H9 (cell line): ENCODE results near the gene LRRTM2. TPM values are rescaled to one million over a fixed set of nuclear protein-coding genes. Genes with fewer than 3 reads are reported as not detected.

Experiments used
- DNase-seq: peaks from one replicate; pipeline ENCODE4 v3.0.0-alpha.2; 2017
- H2AFZ ChIP-seq: one replicate; pipeline ENCODE4 v1.6.1; 2013; ENCODE audit warnings: mild to moderate bottlenecking, low read length, control low read depth, moderate library complexity
- H2AK5ac ChIP-seq: 2 replicates; pipeline ENCODE4 v1.6.1; 2013; ENCODE audit warnings: low read length, control low read depth, mixed read lengths; ENCODE audit not compliant: insufficient read length
- H2BK120ac ChIP-seq: one replicate; pipeline ENCODE4 v1.6.1; 2013; ENCODE audit warnings: low read depth, mild to moderate bottlenecking, low read length, control low read depth, inconsistent platforms; ENCODE audit not compliant: poor library complexity, severe bottlenecking
- H2BK12ac ChIP-seq: 2 replicates; pipeline ENCODE4 v1.6.1; 2013; ENCODE audit warnings: low read length, control low read depth, mixed read lengths, low read depth; ENCODE audit not compliant: insufficient read length
- H2BK15ac ChIP-seq: 2 replicates; pipeline ENCODE4 v1.6.1; 2013; ENCODE audit warnings: low read depth, low read length, control low read depth
- H2BK20ac ChIP-seq: one replicate; pipeline ENCODE4 v1.6.1; 2013; ENCODE audit warnings: low read depth, mild to moderate bottlenecking, low read length, control low read depth, inconsistent platforms; ENCODE audit not compliant: poor library complexity, severe bottlenecking
- H2BK5ac ChIP-seq: 2 replicates; pipeline ENCODE4 v1.6.1; 2013; ENCODE audit warnings: low read length, control low read depth, mixed read lengths; ENCODE audit not compliant: insufficient read length
- H3K14ac ChIP-seq: 2 replicates; pipeline ENCODE4 v1.6.1; 2013; ENCODE audit warnings: low read length, control low read depth; ENCODE audit not compliant: insufficient read depth
- H3K18ac ChIP-seq: 2 replicates; pipeline ENCODE4 v1.6.1; 2013; ENCODE audit warnings: low read depth, mild to moderate bottlenecking, mixed read lengths, low read length, control low read depth; ENCODE audit not compliant: insufficient read length
- H3K23ac ChIP-seq: 2 replicates; pipeline ENCODE4 v1.6.1; 2013; ENCODE audit warnings: low read length, control low read depth, mixed read lengths, low read depth; ENCODE audit not compliant: insufficient read length
- H3K23me2 ChIP-seq: 2 replicates; pipeline ENCODE4 v1.6.1; 2013; ENCODE audit warnings: low read depth, mild to moderate bottlenecking, mixed read lengths, low read length, control low read depth; ENCODE audit not compliant: insufficient read length, poor library complexity, severe bottlenecking
- H3K27ac ChIP-seq: 2 replicates; pipeline ENCODE4 v1.5.1; 2013; ENCODE audit warnings: low read length, control low read depth, mixed read lengths, low read depth; ENCODE audit not compliant: insufficient read length
- H3K27me3 ChIP-seq: 2 replicates; pipeline ENCODE4 v1.6.1; 2013; ENCODE audit warnings: low read length, control low read depth, inconsistent platforms; ENCODE audit not compliant: insufficient read depth
- H3K4ac ChIP-seq: 2 replicates; pipeline ENCODE4 v1.6.1; 2013; ENCODE audit warnings: low read depth, mild to moderate bottlenecking, control low read depth, inconsistent platforms, low read length, moderate library complexity
- H3K4me1 ChIP-seq: 2 replicates; pipeline ENCODE4 v1.6.1; 2013; ENCODE audit warnings: low read length, control low read depth, inconsistent platforms; ENCODE audit not compliant: insufficient read depth
- H3K4me2 ChIP-seq: 2 replicates; pipeline ENCODE4 v1.6.1; 2013; ENCODE audit warnings: low read length, control low read depth, mixed read lengths; ENCODE audit not compliant: insufficient read length, insufficient read depth
- H3K56ac ChIP-seq: 2 replicates; pipeline ENCODE4 v1.6.1; 2013; ENCODE audit warnings: low read depth, mild to moderate bottlenecking, mixed read lengths, low read length, control low read depth; ENCODE audit not compliant: insufficient read length
- H3K79me1 ChIP-seq: 2 replicates; pipeline ENCODE4 v1.6.1; 2013; ENCODE audit warnings: low read depth, mild to moderate bottlenecking, moderate library complexity, low read length, control low read depth, inconsistent platforms; ENCODE audit not compliant: insufficient read depth, poor library complexity, severe bottlenecking
- H3K79me2 ChIP-seq: 2 replicates; pipeline ENCODE4 v1.6.1; 2013; ENCODE audit warnings: low read length, control low read depth, inconsistent platforms; ENCODE audit not compliant: insufficient read depth
- H3K9ac ChIP-seq: 2 replicates; pipeline ENCODE4 v1.6.1; 2013; ENCODE audit warnings: low read length, control low read depth, mixed read lengths; ENCODE audit not compliant: insufficient read length; ENCODE audit errors: extremely low read depth
- H3K9me3 ChIP-seq: one replicate; pipeline ENCODE4 v1.6.1; 2013; ENCODE audit warnings: low read depth, low read length, inconsistent platforms; ENCODE audit not compliant: control insufficient read depth
- H3T11ph ChIP-seq: one replicate; pipeline ENCODE4 v1.6.1; 2013; ENCODE audit warnings: mild to moderate bottlenecking, low read length, control low read depth, inconsistent platforms
- H4K20me1 ChIP-seq: one replicate; pipeline ENCODE4 v1.6.1; 2013; ENCODE audit not compliant: control insufficient read depth, insufficient read length, insufficient read depth
- H4K5ac ChIP-seq: 2 replicates; pipeline ENCODE4 v1.6.1; 2013; ENCODE audit warnings: low read depth, mild to moderate bottlenecking, mixed read lengths, low read length, control low read depth; ENCODE audit not compliant: insufficient read length
- H4K8ac ChIP-seq: replicated peaks from 2 replicates; pipeline ENCODE4 v1.6.1; 2013; ENCODE audit warnings: low read length, control low read depth, mixed read lengths, low read depth; ENCODE audit not compliant: insufficient read length
- H4K91ac ChIP-seq: 2 replicates; pipeline ENCODE4 v1.6.1; 2013; ENCODE audit warnings: low read depth, mild to moderate bottlenecking, moderate library complexity, mixed read lengths, low read length, control low read depth; ENCODE audit not compliant: insufficient read length
- H3K27ac Mint-ChIP-seq, 3 experiments: 2 replicates in 2 of 3; 3 replicates in 1 of 3; pipeline ENCODE4 v1.8.0; 2020 to 2021; ENCODE audit warnings: mixed read lengths in 3 of 3, mild to moderate bottlenecking in 1 of 3, moderate library complexity in 1 of 3
- H3K27me3 Mint-ChIP-seq: 2 replicates; pipeline ENCODE4 v1.8.0; 2021; ENCODE audit warnings: low read depth, mild to moderate bottlenecking, moderate library complexity, mixed read lengths
- H3K36me3 Mint-ChIP-seq, 3 experiments: 2 replicates in 2 of 3; 3 replicates in 1 of 3; pipeline ENCODE4 v1.8.0; 2020 to 2021; ENCODE audit warnings: low read depth in 3 of 3, mixed read lengths in 3 of 3; ENCODE audit not compliant: insufficient read depth in 1 of 3
- H3K4me1 Mint-ChIP-seq, 2 experiments: 2 replicates each; pipeline ENCODE4 v1.8.0; 2020; ENCODE audit warnings: mixed read lengths in 2 of 2
- H3K4me3 Mint-ChIP-seq, 2 experiments: 2 replicates in 1 of 2; 3 replicates in 1 of 2; pipeline ENCODE4 v1.8.0; 2020 to 2021; ENCODE audit warnings: mild to moderate bottlenecking in 2 of 2, mixed read lengths in 2 of 2, moderate library complexity in 1 of 2
- H3K9me3 Mint-ChIP-seq, 2 experiments: 2 replicates in 1 of 2; 3 replicates in 1 of 2; pipeline ENCODE4 v1.8.0; 2020; ENCODE audit warnings: mild to moderate bottlenecking in 2 of 2, mixed read lengths in 2 of 2, moderate library complexity in 1 of 2
- CTCF ChIP-seq: fragments of 200-600 bp; sonication (generic); conservative IDR thresholded peaks from 3 replicates; pipeline ENCODE4 v1.8.0; 2021; ENCODE audit warnings: antibody characterized with exemption, mild to moderate bottlenecking
- WGBS: extraction: QIAGEN DNeasy Blood & Tissue Kit; methylation state at CpG from one replicate; pipeline ENCODE4 v1.1.7; 2013; ENCODE audit warnings: missing lambda C conversion rate, low lambda C conversion rate, mixed read lengths; ENCODE audit not compliant: insufficient read length; ENCODE audit errors: extremely low coverage; 5-methylcytosine and 5-hydroxymethylcytosine counted together
- total RNA-seq: library from RNA; stranded (reverse); gene quantifications from 2 replicates; pipeline ENCODE4 v1.2.1, GENCODE V29; 2021

Gene LRRTM2
- total RNA-seq, 1 experiment from 2014 or later: not detected

- no peak for TF ChIP-seq CTCF
Measured at GRCh38 chr5:138910546-138911185, 35.5 kb upstream of the LRRTM2 start.

More at GRCh38 chr5:138910546-138911185, 35.5 kb upstream of the LRRTM2 start:
- H3K27ac Mint-ChIP-seq: peak overlapping the region; percentile 1 to 75 (median 22); a peak in 4 of 7 replicates
- no peak overlapping the region for H2BK120ac ChIP-seq
- H4K8ac ChIP-seq: no peak overlapping the region
- no peaks in the 10 kb centered on the region for H3K23me2 ChIP-seq
- no peaks in the 10 kb centered on the region for H3K9me3 ChIP-seq
- H3K9ac ChIP-seq: no peak overlapping the region
- no peaks in the 10 kb centered on the region for H3K9me3 Mint-ChIP-seq
- WGBS: no CpG with 5 or more reads among the region's 7 CpGs
- H2BK12ac ChIP-seq: no peak overlapping the region
- H3T11ph ChIP-seq: no peak overlapping the region
- H4K5ac ChIP-seq: no peak overlapping the region
- H2AFZ ChIP-seq: no peak overlapping the region
- H3K4me2 ChIP-seq: no peak overlapping the region
- H3K79me2 ChIP-seq: no peaks in the 10 kb centered on the region
- H3K56ac ChIP-seq: no peak overlapping the region
- no peak overlapping the region for H3K27ac ChIP-seq
- peaks cover 0 to 7% of the 10 kb centered on the region in 2 experiments; a peak in 1 of 4 replicates for H3K4me1 Mint-ChIP-seq
- no peaks in the 10 kb centered on the region for H3K4me1 ChIP-seq
- no peak overlapping the region for H3K4ac ChIP-seq
- H3K27me3 ChIP-seq: no peaks in the 10 kb centered on the region
- H4K20me1 ChIP-seq: no peaks in the 10 kb centered on the region
- no peak overlapping the region for H2BK15ac ChIP-seq
- H3K18ac ChIP-seq: no peak overlapping the region
- no peak overlapping the region for H2AK5ac ChIP-seq
- no peak overlapping the region for H4K91ac ChIP-seq
- H2BK5ac ChIP-seq: no peak overlapping the region
- no peak overlapping the region for H3K14ac ChIP-seq
- H3K23ac ChIP-seq: no peak overlapping the region
- peaks cover 6 to 66% (median 60%) of the 10 kb centered on the region in 3 experiments; a peak in 6 of 7 replicates for H3K36me3 Mint-ChIP-seq
- H3K4me3 Mint-ChIP-seq: no peak overlapping the region
- no peak for DNase-seq
- peaks cover 8% of the 10 kb centered on the region for H3K79me1 ChIP-seq
- H2BK20ac ChIP-seq: no peak overlapping the region
- no peaks in the 10 kb centered on the region for H3K27me3 Mint-ChIP-seq
